GM12801 (cell line): ENCODE data around the gene MRGPRF.

Source experiments
- CTCF ChIP-seq: IDR thresholded peaks from one replicate; pipeline ENCODE4 v1.5.1; 2011; ENCODE audit warnings: control low read depth; ENCODE audit not compliant: insufficient read length; ENCODE audit errors: extremely low read depth

MRGPRF gene

GRCh38 chr11:69053546-69054396 is 40.7 kb upstream of the MRGPRF start:
- no peak for TF ChIP-seq CTCF

GRCh38 chr11:69053169-69053477 is 40.1 kb upstream of the MRGPRF start:
- no peak for TF ChIP-seq CTCF

GRCh38 chr11:69052343-69053168 is 39.5 kb upstream of the MRGPRF start:
- TF ChIP-seq CTCF = no peak

GRCh38 chr11:69051381-69052342 is 38.6 kb upstream of the MRGPRF start:
- TF ChIP-seq CTCF = no peak

- no peak for TF ChIP-seq CTCF
Measured at GRCh38 chr11:69050592-69051380, 37.7 kb upstream of the MRGPRF start.

- no peak for TF ChIP-seq CTCF
Measured at GRCh38 chr11:69049490-69049867, 36.4 kb upstream of the MRGPRF start.
